GM03348 (cell line): ENCODE data around the gene RALGPS1.

Source experiments
- DNase-seq: peaks from one replicate; pipeline ENCODE4 v3.0.0; 2012; ENCODE audit warnings: low spot score

RALGPS1 gene

DNA sequence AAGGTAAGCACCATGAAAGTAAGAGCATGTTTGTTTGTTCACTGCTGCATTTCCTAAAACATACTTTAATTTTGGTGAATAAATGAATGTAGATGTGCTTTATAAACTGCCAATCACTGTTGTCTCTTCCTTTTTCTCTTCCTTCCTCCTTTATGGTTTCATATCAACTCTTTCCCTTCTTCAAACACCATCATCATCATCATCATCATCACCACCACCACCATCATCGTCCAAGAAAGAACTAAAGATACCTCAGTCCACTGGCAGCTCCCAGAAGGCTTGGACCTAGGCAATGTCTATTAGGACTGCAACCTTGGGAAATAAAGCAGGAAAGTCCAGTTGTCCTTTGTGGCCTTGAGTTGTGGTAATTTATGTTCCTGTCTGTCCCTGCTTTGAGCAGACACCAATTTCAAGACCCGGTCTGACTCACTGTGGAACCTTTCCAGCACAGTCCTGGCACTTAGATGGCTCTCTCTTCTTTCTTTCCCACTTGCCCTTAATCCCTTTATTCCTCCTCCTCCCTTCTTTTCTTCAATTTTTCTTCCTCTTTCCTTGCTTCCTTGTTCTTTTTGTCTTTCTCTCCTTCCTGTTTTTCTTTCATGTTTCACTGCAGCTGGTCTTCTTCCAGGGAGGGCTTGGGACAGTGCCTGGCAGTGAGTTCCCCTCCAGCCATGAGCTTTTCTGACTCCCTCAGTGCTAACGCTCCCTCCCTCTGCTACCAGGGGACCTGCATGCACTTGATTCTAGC is 108.5 kb downstream of the RALGPS1 start:
- DNase-seq: peak; percentile 21

DNA sequence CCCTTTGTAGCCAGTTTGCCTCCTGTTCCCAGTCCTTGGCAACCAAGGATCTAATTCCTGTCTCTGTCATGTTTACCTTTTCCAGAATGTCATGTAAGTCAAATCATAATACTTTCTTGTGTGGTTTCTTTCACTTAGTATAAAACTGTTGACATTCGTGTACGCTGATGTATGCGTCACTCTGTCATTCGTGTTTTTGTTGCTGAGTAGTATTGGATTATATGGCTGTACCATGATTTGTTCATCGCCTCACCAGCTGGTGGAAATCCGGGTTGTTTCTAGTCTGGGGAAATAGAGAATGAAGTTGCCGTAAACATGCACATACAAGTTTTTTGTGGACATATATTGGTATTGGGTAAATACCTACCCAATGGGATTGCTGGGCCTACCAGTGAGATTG is 110.5 kb downstream of the RALGPS1 start:
- DNase-seq: no peak

DNA sequence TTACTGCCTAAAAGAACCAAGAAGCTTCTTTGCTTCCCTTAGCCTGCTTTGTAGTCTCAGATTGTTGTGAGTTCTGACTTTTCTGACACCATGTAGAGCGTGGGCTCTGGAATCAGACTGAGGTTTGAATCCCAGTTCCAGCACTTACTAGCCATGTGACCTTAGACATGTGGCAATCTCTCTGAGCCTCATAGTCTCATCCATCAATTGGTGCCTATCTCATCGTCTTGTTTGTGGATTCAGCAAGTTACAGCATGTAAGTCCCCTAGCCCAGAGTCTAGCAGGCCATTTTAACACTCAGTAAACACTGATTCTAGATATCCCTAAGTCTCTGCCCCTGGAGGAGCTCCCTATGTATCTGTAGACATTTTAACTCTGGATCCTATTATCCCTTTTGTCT is 113.1 kb downstream of the RALGPS1 start:
- no peak for DNase-seq

DNA sequence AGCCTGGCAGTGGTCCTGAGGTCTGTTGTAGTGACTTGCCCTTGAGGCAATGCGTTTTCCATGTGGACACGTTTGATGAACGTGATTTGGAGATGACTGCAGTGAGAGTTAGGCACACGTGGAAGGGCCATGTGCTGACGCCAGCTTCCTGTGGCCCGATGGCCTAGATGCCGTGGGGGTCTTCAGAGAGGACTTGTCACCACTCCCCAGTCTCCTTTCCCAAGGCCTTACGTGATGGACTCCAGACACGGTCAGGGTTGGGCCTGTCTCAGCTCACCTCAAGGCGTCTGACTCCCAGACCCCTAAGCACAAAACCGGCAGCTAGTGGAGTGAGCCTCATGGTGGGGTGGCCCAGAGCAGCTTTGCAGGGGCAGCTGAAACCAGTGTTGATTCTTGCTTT is 115.0 kb downstream of the RALGPS1 start:
- no peak for DNase-seq

DNA sequence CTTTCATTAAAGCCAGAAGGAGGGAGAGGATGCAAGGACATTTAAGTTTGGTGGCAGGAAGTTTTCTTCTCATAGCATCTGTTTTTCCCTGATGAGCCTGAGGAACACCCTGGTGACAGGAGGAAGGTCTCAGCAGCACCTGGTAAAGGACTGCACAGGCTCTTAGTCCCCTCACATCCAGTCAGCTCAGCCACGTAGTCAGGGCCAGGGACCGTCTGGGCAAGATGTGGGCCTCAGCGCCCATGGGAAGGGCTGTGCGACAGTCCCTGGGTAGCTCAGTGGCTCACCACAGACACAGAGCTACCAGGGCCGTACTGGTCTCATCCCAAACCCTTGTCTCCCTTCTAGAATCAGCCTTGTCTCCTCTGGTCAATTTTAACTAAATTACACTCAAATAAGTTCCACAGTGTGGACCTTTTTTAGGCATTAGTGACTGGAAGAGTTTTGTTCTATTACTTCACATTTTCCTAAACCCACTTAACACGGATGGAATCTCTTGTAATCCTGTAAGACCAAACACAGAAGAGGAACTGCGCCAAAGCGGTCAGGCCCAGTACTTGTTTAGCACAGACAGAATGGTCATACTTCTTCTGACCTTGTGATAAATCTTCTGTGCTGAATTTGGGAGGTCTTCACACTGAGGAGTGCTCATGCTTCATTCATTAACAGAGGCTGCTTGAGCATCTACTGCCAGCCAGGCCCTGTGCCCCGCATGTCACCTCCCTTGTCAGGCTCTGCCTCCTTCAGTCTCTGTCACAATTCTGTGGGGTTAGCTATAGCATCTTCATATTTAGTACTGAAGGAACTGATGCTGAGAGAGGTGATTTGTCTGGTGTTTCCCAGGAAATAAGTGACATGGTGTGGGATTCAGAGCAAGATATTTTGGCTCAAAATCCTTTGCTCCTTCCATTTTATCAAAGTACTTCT is 116.5 kb downstream of the RALGPS1 start:
- no peak for DNase-seq

DNA sequence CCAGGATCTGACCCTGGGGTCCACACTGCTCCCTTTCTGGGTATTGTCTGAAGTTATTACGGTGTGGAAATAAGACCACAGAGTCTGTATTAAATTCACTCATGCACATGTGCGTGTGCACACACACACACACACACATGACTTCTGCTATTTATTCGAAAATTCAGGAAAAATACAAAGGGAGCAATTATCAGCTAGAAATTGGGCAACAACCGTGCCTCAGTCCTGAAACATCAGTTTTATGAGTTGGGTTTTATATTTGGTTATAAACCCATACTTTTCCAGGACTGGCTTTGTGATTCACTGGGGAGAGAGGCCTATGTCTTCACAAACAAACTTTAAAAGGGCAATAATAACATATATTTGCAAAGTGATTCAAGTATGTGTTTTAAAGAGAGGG is 117.7 kb downstream of the RALGPS1 start:
- no peak for DNase-seq

DNA sequence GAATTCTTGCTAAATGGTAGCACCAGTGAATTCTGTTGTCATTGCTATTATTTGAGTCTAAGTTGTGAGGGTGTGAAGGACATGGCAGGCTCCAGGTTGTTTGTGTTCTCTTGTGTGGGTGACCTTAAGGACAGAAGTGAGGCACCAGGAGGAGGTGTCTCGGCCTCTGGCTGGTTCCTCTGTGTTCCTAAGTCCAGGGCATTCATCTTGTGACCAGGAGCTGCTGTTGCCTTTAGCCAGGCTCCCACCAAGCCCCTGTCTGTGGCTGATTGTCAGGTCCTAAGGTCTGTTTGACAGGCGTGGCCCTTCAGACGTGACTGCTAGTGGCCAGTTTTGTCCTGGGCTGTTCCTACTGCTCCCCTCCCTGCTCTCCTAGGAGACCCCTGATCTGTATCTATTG is 118.5 kb downstream of the RALGPS1 start:
- DNase-seq: no peak

DNA sequence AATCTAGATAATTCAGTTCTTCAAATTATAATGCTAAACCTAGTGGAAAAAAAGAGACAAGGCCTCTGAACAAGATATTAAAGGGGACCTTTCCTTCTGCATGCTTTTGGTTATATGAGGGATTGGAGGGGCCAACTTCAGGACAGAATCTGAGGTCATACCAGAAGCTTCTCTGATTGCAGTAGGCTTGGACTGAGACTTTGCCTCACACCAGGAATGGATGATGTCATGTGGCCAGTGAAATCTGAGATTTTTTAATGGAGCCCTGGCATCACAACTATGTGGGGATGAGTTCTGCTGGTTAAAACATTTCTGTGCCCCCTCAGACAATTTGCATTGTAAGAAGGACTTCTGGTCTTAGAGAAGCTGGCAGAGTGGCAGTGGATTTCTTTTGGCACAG is 119.2 kb downstream of the RALGPS1 start:
- peak; percentile 26 for DNase-seq

DNA sequence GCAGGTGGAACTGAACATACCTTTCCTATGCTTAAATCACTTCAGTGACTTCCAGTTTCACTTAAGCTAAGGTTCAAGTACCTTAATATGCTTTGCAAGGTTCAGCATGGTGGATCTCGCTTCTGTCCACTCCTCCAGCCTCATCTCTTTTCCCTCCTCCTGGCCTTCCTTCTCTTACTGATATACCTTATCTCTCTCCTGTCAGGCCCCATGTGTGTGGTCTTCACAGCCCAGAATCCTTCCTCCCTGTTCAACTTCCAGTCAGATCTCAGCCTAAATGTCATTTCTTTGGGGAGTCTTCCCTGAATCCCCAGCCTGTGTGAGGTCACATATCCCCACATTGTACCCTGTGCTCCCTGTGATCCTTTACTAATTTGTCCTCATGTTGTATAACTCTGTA is 120.1 kb downstream of the RALGPS1 start:
- DNase-seq: no peak

DNA sequence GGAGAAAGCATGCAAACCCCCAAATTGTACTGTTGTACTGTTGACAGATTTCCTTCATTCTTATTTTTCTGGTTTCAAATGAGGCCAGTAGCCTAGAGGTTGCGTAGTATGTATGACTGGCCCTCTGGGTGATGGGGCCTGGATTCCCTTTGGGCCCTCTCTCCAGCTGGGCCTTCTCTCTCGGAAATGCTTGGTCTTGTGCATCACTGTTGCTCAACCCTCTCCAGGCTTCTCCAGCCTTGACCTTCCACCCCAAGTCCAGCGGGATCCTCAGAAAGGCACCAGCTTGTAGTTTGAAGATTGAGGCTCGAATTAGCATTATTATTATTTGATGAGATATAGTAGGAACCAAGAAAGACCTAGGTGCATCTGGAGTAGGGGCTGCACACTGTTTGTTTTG is 120.8 kb downstream of the RALGPS1 start:
- peak; percentile 51 for DNase-seq

DNA sequence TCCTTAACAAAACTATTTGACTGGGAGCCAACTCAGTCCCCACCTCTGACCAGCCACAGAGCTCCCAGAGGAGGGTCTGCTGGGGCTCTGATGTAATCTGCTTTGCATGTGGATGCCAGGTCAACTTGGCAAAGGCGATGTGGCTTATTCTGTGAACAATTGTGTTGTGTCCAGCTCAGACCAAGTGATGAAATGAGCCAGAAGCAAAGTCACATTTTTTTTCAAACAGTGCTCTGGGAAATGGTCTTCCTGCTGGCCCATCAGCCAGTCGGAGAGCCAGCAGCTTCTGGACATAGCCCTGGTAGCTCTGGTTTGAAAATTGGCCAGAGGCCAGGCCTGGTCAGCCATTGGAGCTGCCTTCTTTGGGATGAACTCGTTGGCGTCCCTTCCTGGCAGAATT is 121.4 kb downstream of the RALGPS1 start:
- DNase-seq: peak; percentile 31

DNA sequence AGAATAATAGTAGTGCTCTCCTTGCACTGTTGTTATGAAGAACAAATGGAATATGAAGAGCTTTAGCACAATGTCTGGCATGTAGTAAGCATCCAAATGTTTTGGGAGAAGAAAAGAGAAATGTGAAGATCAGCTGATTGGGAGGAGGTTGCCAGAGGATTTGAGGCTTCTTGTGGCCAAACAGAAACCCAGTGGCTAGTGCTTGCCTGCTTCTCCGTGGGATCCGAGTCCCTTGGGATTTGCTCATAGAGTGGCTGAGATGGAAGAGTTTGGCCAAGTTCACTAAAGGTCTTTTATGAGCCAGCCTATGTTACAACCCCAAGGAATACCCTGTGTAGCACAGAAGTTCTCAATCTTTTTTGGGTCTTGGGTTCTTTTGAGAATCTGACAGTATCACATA is 121.9 kb downstream of the RALGPS1 start:
- DNase-seq: no peak

DNA sequence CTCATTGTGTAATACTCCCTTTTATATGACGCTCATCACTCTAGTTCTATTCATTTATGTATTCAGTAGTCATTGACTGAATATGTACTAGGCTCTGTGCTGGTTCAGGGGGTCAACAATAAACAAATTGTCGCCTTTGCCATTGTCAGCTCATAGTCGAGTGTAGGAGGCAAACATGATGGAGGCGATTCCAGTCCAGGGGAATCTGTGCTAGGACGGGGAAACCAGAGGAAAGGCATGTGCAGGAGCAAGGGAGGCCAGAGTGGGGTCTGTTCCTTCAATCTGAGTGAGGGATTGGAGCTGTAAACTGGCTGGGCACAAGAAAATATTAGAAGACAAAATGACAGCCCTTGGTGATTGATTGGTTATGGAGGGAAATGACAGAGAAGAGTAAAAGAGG is 123.9 kb downstream of the RALGPS1 start:
- no peak for DNase-seq

DNA sequence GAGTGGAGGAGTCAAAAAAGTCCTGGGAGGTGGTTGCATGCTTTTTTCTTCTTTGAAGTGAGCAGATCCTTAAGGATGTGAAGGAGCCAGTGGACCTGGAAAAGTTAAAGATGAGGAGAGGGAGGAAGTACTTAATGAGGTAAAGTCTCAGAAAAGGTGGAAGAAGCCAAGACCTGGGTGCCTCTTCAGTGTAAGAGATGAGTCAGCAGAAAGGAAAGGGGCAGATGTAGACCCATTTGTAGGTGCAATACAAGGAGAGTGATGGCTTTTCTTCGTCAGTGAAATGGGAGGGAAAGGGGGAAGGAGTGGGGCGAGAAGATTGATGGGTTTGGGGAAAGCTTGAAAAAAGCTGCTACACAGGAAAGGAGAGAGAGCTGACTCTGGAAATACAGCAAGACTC is 124.9 kb downstream of the RALGPS1 start:
- DNase-seq: no peak

DNA sequence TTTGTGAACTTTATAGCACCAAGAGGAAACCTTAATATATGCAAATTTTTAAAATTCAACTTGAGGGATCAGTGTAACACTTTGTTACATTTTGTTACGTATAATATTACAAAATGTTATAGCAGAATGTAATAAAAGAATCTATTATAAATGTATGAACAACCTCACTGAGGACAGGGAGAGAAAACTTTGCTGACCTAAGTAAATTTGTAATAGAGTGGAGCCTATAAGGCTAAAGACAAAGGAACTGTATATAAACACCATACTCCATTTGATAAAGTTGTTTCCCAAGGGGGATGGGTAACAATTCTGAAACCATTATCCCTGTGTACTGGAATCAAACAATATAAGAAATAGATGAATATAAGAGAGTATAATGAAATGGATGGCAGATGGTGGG is 130.6 kb downstream of the RALGPS1 start:
- no peak for DNase-seq

DNA sequence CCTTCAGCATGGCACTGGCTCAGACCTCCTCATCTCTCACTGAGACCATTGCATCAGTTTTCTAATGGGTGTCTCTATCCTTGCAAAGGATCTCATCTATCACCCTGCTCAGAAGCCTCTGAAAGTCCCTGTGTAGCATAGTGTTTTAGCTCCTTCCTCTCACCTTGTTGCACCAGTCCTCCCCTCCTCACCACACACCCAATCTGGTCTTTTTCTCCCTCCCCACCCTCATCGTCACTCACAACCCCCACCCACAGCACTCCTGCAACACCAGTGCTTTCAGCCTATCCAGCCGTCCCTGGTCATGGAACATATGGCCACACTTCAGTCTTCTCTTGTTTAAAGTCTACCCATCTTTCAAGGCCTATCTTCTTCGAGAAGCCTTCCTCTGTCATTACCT is 133.4 kb downstream of the RALGPS1 start:
- no peak for DNase-seq

DNA sequence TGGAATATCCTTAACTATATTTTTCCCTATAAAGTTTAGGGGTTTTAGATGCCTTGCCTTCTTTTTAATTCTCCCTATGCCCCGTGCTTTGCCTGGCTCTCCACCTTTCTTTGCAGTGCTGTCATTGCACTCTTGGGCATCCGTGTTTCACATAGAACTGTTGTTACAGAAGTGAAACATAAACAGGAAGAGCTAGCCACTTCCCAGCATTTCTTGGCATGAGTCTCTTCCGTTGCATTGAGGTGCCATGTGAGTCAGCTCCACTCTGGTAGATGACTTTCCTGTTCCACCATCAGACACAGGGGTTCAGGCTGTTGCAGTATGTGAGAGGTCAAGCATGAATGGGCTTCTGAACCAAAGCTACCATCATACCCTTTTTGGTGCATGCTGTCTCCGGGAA is 134.5 kb downstream of the RALGPS1 start:
- DNase-seq: peak; percentile 79

DNA sequence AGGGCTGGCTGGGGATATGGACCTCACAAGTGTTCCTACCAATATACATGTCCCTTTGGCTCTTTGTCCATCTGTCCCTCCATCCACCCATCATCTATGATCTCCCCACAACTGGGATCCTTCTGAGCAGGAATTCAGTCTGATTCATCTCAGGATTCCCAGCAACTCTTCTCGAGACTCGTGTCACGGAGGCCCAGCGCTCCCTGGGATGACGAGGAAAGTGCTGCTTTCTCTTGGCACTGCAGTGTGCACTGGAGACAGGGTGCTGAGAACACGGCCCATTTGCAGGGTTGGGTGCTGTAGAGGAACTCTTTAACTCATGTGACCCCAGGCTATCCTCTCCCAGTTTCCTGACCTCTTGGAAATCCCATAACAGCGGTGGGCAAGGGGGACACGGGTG is 135.0 kb downstream of the RALGPS1 start:
- DNase-seq: no peak

DNA sequence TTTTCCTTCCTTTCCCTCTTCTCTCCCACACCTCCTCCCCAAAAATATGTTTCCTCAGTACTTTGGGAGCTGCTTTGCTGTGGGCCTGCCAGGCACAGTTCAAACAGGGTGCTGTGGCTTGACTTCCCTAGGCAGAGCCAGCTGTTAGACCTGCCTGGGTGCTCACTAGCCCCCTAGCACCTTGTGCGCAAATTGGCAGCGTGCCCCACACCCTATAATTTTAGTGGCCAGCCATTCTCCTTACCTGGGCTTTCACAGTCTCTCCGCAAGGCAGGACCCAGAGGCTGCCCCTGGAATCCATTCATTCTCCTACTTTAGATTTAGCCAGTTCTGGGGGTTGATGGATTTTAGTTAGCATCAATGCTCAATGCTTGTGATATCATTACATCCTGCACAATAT is 135.6 kb downstream of the RALGPS1 start:
- DNase-seq: no peak

DNA sequence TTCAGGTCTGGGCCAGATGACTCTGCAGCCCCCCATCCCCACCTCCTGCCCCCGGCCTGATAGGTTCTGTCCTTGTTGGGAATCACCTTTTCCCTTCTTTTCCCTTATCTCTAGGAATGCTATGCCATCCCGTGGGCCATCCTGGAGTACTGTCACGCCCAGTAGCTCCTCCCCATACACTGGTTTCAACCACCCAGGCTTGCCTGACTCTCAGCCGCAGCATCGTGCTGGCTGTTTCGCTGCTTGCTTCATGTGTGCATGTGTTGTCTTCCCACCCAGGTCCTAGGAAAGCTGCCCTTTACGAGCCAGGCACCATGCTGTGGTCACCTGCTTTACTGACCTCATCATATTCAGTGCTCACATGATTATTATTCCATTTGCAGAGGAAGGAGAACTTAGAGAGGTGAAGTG is 136.0 kb downstream of the RALGPS1 start:
- DNase-seq: no peak

DNA sequence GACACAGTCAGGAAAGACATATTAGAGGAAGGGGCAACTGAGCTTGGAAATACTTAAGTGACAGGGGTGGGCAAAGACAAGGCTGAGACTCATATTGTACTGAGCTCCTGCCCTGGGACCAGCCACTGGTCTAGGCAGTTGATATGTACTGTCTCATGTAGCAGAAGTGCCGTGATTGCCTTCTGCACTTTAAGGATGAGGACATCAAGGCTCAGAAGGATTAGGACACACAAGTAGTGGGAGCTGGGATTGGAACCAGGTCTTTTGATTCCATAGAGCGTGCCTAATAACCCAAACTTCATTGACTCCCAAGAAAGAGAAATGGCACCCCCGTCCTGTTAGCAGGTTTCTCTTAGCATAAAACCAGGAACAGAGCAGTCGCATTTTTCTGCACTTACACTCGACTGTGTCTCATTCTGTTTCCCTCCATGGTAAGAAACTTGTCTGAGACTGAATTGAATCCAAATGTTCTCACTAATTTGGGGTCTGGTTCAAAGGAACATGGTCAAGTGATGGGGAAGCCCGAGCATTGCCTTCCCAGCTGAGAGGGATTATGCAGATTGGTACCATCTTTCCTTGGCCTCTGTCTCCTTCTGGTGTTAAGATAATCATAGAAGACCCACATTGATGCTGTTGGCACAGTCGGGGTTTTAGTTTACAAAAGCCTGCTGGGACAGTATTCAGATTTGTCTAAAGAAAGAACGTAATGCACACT is 137.5 kb downstream of the RALGPS1 start:
- DNase-seq: no peak

DNA sequence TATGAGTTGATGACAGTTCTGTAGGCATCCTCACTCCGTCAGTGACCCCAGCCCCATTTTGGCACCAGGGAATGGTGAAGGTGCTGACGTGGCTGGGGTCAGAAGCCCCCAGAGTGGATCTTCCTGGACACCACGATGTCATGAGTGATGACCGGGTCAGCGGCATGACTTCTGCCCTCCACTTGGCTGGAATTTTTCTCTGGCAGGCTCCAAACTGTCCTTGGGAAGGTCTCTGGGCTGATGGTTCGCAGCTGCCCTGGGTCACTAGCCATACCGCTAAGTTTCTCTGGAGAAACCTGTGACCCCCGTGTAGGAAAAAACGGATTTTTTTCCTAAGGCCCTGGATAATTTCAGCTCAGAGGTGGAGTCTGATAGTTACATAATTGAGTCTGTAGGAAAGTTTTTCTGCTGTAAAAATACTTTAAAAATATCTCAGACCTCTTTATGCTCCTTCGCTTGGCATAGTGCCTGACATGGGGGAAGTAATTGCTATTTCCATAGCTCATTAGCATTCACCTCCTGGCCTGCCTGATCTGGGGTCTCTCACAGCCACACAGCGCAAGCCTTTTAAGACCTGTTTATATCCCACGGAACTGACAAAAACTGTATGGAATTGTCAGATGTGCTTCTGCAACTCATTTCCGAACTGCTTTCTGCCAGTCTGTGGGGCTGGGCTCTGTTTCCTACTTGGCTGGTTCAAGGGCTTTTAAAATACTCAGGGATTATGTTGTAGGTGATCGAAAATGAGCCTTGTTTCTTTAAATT is 138.7 kb downstream of the RALGPS1 start:
- no peak for DNase-seq
